KOPT-K1 (cell line): ENCODE measurements around the gene NLGN2.
"Not testable (repeated sequence)": the region's sequence is repeated elsewhere in the genome, so short reads cannot be mapped to it uniquely, and the experiment has no call there.

Experiments
- H3K27ac ChIP-seq: fragments of 200-600 bp; sonication (generic); 2 replicates; pipeline ENCODE4 v1.5.1; 2016; ENCODE audit warnings: antibody characterized with exemption, mild to moderate bottlenecking, low read depth, low read length; ENCODE audit not compliant: poor library complexity, severe bottlenecking
- H3K36me3 ChIP-seq: fragments of 200-600 bp; sonication (generic); 2 replicates; pipeline ENCODE4 v1.5.1; 2017; ENCODE audit warnings: antibody characterized with exemption, mild to moderate bottlenecking, low read length, moderate library complexity; ENCODE audit not compliant: insufficient read depth
- H3K9me3 ChIP-seq: fragments of 200-600 bp; sonication (generic); 2 replicates; pipeline ENCODE4 v1.5.1; 2017; ENCODE audit warnings: antibody characterized with exemption, low read length, mild to moderate bottlenecking; ENCODE audit not compliant: insufficient read depth, poor library complexity, severe bottlenecking

Gene NLGN2

GRCh38 chr17:7407485-7408251, at the start of gene NLGN2:
TSS of gene NLGN2 (plus strand) at chr17:7407845. CDS start at chr17:7408256, 411 bp downstream.
- Histone ChIP-seq H3K27ac (no peak within 1 kb of the TSS), H3K36me3 (no peaks in the 10 kb centered on the region), H3K9me3 (no peaks in the 10 kb centered on the region)

DNA sequence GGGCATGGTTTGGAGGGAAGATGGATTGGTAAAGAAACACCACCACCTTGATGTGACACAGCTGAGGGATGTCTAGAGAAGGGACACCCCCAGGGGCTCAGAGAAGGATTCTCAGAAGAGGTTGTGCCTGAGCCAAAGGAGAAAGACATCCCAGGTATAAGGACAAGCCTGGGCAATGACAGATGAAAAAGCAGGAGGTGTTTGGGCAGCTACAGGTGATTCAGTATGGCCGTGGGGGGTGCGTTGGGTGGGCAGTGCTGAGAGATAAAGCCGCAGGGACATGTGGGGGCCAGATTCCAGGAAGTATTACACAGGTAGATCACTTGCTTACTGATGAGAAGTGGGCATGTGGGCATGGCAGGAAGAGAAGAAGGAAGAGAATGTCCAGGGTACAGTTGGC, 45.7 kb upstream of the NLGN2 start:
- no peaks in the 10 kb centered on the region for H3K9me3 ChIP-seq

DNA sequence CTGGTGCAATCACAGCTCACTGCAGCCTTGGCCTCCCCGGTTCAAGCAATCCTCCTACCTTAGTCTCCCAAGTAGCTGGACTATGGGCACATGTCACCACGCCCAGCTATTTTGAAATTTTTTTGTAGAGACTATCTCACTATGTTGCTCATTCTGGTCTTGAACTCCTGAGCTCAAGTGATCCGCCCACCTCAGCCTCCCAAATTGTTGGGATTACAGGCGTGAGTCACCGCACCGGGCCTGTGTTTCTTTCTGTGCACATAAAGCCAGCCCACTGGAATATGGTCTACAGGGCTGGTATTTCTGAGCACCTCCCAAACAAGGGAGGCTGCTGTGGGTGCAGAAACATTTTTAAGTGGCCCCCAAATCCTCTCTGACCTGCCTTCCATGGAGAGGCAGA, 44.3 kb upstream of the NLGN2 start:
- no peaks in the 10 kb centered on the region for H3K36me3 ChIP-seq
- H3K9me3 ChIP-seq = no peaks in the 10 kb centered on the region
- H3K27ac ChIP-seq = no peak overlapping the region

More for the DNA sequence above, 45.7 kb upstream of the NLGN2 start:
- no peaks in the 10 kb centered on the region for H3K36me3 ChIP-seq
- no peak overlapping the region for H3K27ac ChIP-seq

- H3K27ac ChIP-seq, H3K36me3 ChIP-seq, H3K9me3 ChIP-seq: not testable (repeated sequence)
Observed at GRCh38 chr17:7365963-7366362, 41.7 kb upstream of the NLGN2 start.

DNA sequence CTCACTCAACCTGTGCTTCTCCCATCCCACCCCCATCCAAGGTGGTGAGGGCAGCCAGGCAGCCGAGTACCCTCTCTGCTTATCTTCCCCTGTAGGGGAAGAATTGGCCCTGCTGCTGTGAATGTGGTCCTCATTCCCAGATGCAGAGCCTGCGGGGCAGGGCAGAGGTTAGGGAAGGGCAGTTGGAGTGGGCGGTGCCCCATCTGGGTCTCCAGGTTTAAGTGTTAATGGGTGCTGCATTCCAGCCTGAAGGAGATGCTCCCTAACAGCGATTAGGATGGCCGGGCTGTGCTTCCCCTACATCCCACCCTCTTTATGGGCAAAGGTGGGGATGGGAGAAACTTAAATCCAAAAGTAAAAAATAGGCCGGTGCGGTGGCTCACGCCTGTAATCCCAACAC, 40.6 kb upstream of the NLGN2 start:
- no peaks in the 10 kb centered on the region for H3K36me3 ChIP-seq
- H3K27ac ChIP-seq = no peak overlapping the region
- no peaks in the 10 kb centered on the region for H3K9me3 ChIP-seq

DNA sequence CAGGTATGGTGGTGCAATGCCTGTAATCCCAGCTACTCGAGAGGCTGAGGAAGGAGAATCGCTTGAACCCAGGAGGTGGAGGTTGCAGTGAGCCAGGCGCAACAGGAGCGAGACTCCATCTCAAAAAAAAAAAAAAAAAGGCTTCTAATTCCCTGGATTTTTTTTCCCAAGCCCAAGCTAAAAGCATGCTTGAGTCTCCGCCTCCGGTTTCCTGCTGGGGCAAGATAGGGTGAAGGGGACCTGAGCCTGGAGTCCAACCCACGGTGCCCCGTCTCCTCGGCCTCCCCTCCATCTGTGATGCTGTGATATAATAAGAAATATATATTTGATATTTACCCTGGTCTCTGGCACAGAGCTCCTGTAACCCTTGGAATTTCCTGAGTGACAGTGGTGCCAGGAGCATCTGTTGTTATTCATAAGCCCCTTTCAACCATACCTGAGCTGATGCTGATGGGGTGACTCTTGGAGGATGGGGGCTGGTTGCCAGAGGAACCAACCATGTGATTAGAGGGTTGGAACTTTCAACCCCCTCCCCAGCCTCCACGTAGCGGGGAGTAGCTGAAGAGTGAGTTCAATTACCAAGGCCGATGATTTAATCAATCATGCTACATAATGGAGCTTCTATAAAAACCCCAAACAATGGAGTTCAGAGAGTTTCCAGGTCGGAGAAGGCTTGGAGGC, 39.6 kb upstream of the NLGN2 start:
- Histone ChIP-seq H3K9me3 (no peaks in the 10 kb centered on the region), H3K36me3 (no peaks in the 10 kb centered on the region), H3K27ac (no peak overlapping the region)

- H3K27ac ChIP-seq, H3K36me3 ChIP-seq, H3K9me3 ChIP-seq: not testable (repeated sequence)
Observed at GRCh38 chr17:7368599-7368994, 39.0 kb upstream of the NLGN2 start.

DNA sequence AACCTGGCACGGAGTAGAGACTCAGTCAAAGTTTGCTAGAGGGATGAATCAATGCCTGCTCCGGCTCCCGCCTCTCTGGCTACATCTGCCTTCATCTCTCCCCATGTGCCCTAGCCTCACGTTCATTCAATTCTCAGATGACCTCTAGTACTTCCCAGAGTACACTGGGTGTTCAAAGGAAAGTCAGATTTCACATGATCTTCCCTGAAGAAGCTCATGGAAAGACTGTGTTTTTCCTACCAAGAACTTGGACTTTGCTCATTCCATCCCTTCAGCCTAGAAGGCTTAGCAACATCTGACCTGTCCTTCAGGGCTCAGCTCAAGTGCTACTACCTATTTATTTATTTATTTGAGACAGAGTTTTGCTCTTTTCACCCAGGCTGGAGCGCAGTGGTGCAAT, 37.8 kb upstream of the NLGN2 start:
- H3K27ac ChIP-seq = no peak overlapping the region
- H3K36me3 ChIP-seq = no peaks in the 10 kb centered on the region
- no peaks in the 10 kb centered on the region for H3K9me3 ChIP-seq

DNA sequence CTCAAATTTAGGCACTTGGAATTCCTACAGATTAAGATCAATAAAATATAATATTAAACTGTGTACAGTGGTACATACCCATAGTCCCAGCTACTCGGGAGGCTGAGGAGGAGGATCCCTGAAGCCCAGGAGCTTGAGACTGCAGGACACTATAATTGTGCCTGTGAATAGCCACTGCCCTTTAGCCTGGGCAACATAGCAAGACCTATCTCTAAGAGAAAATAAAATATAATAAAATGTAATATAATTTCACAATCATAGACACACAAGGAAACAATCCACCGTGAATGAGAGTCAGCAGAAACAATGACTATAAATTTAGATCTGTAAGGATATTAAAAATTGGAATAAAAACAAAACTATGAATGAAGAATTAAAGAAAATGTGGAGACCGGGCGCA, 36.8 kb upstream of the NLGN2 start:
- Histone ChIP-seq H3K36me3 (no peaks in the 10 kb centered on the region), H3K9me3 (no peaks in the 10 kb centered on the region), H3K27ac (no peak overlapping the region)

DNA sequence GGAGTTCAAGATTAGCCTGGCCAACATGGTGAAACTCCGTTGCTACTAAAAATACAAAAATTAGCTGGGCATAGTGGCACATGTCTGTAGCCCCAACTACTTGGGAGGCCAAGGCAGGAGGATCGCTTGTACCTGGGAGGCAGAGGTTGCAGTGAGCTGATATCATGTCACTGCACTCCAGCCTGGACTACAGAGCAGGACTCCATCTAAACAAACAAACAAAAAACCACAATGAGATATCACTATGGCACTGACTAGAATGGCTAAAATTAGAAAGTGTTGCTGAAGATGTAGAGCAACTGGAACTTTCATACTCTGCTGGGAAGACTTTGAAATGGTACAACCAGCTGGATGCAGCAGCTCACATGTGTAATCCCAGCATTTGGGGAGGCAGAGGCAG, 33.3 kb upstream of the NLGN2 start:
- H3K27ac ChIP-seq = no peak overlapping the region
- no peaks in the 10 kb centered on the region for H3K36me3 ChIP-seq
- peaks cover 4% of the 10 kb centered on the region for H3K9me3 ChIP-seq

- H3K9me3 ChIP-seq = peaks cover 10% of the 10 kb centered on the region
- no peaks in the 10 kb centered on the region for H3K36me3 ChIP-seq
- H3K27ac ChIP-seq = no peak overlapping the region
Observed at GRCh38 chr17:7379134-7379533, 28.5 kb upstream of the NLGN2 start.

- H3K27ac ChIP-seq = no peak overlapping the region
Observed at GRCh38 chr17:7380321-7380720, 27.3 kb upstream of the NLGN2 start.

GRCh38 chr17:7380855-7381683, 26.6 kb upstream of the NLGN2 start, which contains the start of gene TNK1:
TSS of gene TNK1 (plus strand) at chr17:7381089. CDS start at chr17:7382927, 1,838 bp downstream.
- no peaks in the 10 kb centered on the region for H3K36me3 ChIP-seq
- peaks cover 10% of the 10 kb centered on the region for H3K9me3 ChIP-seq
- no peak within 1 kb of the TSS for H3K27ac ChIP-seq

More at GRCh38 chr17:7380321-7380720, 27.3 kb upstream of the NLGN2 start:
- Histone ChIP-seq H3K36me3 (no peaks in the 10 kb centered on the region), H3K9me3 (peaks cover 10% of the 10 kb centered on the region)

DNA sequence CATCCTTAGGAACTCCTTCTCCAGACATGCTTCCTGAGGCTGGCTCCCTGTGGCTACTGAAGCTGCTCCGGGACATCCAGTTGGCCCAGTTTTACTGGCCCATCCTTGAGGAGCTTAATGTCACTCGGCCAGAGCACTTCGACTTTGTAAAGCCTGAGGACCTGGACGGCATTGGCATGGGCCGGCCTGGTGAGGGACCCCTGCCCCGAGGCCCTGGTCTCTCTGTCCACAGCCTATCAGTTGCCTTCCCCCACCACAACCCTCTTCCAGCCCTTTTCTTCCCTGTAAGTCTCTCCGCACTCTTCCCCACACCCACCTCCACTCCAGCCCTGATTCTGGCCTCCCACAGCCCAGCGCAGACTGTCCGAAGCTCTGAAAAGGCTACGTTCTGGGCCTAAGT, 24.7 kb upstream of the NLGN2 start:
- Histone ChIP-seq H3K27ac (no peak overlapping the region), H3K36me3 (no peaks in the 10 kb centered on the region), H3K9me3 (peaks cover 10% of the 10 kb centered on the region)

- Histone ChIP-seq H3K27ac (no peak overlapping the region), H3K36me3 (no peaks in the 10 kb centered on the region; the same call in 1 of the 2 replicates), H3K9me3 (peaks cover 10% of the 10 kb centered on the region)
Observed at GRCh38 chr17:7383371-7383741, 24.3 kb upstream of the NLGN2 start.
